ENCODE data around the gene PPIB.
"Not testable (repeated sequence)": the region's sequence is repeated elsewhere in the genome, so short reads cannot be mapped to it uniquely, and the experiment has no call there.

The PPIB gene

GRCh38 chr15:64110108-64110701 lies 52.6 kb downstream of the PPIB start:
- H3K36me3 ChIP-seq (ENCODE audit: control insufficient read depth in 4 of 4, insufficient read depth in 4 of 4, low read length in 3 of 4): peaks cover 0 to 30% (median 18%) of the 10 kb centered on the region in 4 experiments
- 85% methylated on average over 3 of the region's 4 CpGs for WGBS (ENCODE audit: insufficient coverage)
- POLR2A ChIA-PET; H3K4me1 ChIP-seq (ENCODE audit: control extremely low read depth in 1 of 4, control insufficient read depth in 4 of 4, insufficient read depth in 4 of 4, low read length in 3 of 4); H3K27me3 ChIP-seq (replicated peaks in 2 of 5; ENCODE audit: control insufficient read depth in 4 of 5, insufficient read depth in 5 of 5, low read length in 4 of 5); DNase-seq; H3K4me3 ChIP-seq (ENCODE audit: control insufficient read depth in 1 of 7, extremely low read depth in 1 of 7, insufficient read depth in 4 of 7, low read depth in 2 of 7, low read length in 6 of 7); H3K9me3 ChIP-seq (ENCODE audit: control extremely low read depth in 1 of 5, control insufficient read depth in 4 of 5, insufficient read depth in 2 of 5, low read depth in 1 of 5, low read length in 4 of 5); H3K27ac ChIP-seq (ENCODE audit: insufficient read depth in 1 of 2, low read depth in 1 of 2, low read length in 2 of 2, poor library complexity in 1 of 2, severe bottlenecking in 2 of 2): not testable (repeated sequence)
- CTCF ChIA-PET: interaction anchor here (0.9 to 2.2 kb wide), 3 partner anchors 12 to 439 kb away, joined by 3 to 8 read pairs (median 5); no protein-coding TSS in a partner anchor

GRCh38 chr15:64107337-64107736 lies 55.5 kb downstream of the PPIB start:
- Histone ChIP-seq H3K4me3 (ENCODE audit: control insufficient read depth in 1 of 7, extremely low read depth in 1 of 7, insufficient read depth in 4 of 7, low read depth in 2 of 7, low read length in 6 of 7) (no peak overlapping the region), H3K27me3 (replicated peaks in 2 of 5; ENCODE audit: control insufficient read depth in 4 of 5, insufficient read depth in 5 of 5, low read length in 4 of 5) (no peaks in the 10 kb centered on the region), H3K27ac (ENCODE audit: insufficient read depth in 1 of 2, low read depth in 1 of 2, low read length in 2 of 2, poor library complexity in 1 of 2, severe bottlenecking in 2 of 2) (no peak overlapping the region), H3K9me3 (ENCODE audit: control extremely low read depth in 1 of 5, control insufficient read depth in 4 of 5, insufficient read depth in 2 of 5, low read depth in 1 of 5, low read length in 4 of 5) (no peaks in the 10 kb centered on the region), H3K36me3 (ENCODE audit: control insufficient read depth in 4 of 4, insufficient read depth in 4 of 4, low read length in 3 of 4) (peaks cover 0 to 4% (median 2%) of the 10 kb centered on the region in 4 experiments), H3K4me1 (ENCODE audit: control extremely low read depth in 1 of 4, control insufficient read depth in 4 of 4, insufficient read depth in 4 of 4, low read length in 3 of 4) (peaks cover 0 to 6% (median 1%) of the 10 kb centered on the region in 4 experiments)
- ChIA-PET POLR2A (no interaction called here), CTCF (interaction anchor here (0.6 kb wide), 1 partner anchor 241 kb away, joined by 4 read pairs; no protein-coding TSS in a partner anchor)
- 100% methylated on average over 1 of the region's 1 CpG for WGBS (ENCODE audit: insufficient coverage)
- DNase-seq: no peak

Measured in common myeloid progenitor, CD34-positive (primary cell).